Neural cell (in vitro differentiated cells): ENCODE data around the gene PAK5. TPM values are rescaled to one million over a fixed set of nuclear protein-coding genes. Genes with fewer than 3 reads are reported as not detected.

Experiments used
- H2AFZ ChIP-seq: fragments of 200-600, 300-800 bp; sonication (generic), shearing (Covaris generic); 2 replicates; pipeline ENCODE4 v1.6.0; 2014; ENCODE audit warnings: low read depth, mild to moderate bottlenecking, antibody characterized with exemption, low read length, moderate library complexity
- H3F3A ChIP-seq: fragments of 200-600 bp; shearing (Covaris generic); 2 replicates; pipeline ENCODE4 v1.6.1; 2016; ENCODE audit warnings: mild to moderate bottlenecking, moderate library complexity, mixed read lengths, antibody characterized with exemption, low read length; ENCODE audit not compliant: insufficient read depth, poor library complexity, severe bottlenecking
- H3K27ac ChIP-seq: fragments of 200-600, 300-800 bp; sonication (generic), shearing (Covaris generic); 2 replicates; pipeline ENCODE4 v1.5.1; 2014; ENCODE audit warnings: mild to moderate bottlenecking, low read length, moderate library complexity
- H3K27me3 ChIP-seq: fragments of 300-800, 200-600 bp; sonication (generic), shearing (Covaris generic); 2 replicates; pipeline ENCODE4 v1.6.0; 2014; ENCODE audit warnings: mild to moderate bottlenecking, low read depth, low read length, moderate library complexity; ENCODE audit not compliant: insufficient read depth
- H3K36me3 ChIP-seq: fragments of 300-800, 200-600 bp; sonication (generic), shearing (Covaris generic); 2 replicates; pipeline ENCODE4 v1.5.1; 2014; ENCODE audit warnings: mild to moderate bottlenecking, antibody characterized with exemption, low read length, moderate library complexity; ENCODE audit not compliant: insufficient read depth
- H3K4me2 ChIP-seq: fragments of 300-800, 200-600 bp; sonication (generic), shearing (Covaris generic); 2 replicates; pipeline ENCODE4 v1.6.0; 2014; ENCODE audit warnings: mild to moderate bottlenecking, low read length
- H3K4me3 ChIP-seq: fragments of 300-800, 200-600 bp; sonication (generic), shearing (Covaris generic); 2 replicates; pipeline ENCODE4 v1.5.1; 2014; ENCODE audit warnings: mild to moderate bottlenecking, low read length, moderate library complexity
- H3K79me2 ChIP-seq: fragments of 200-600 bp; shearing (Covaris generic); replicated peaks from 2 replicates; pipeline ENCODE4 v1.6.0; 2014; ENCODE audit warnings: mild to moderate bottlenecking, low read length, moderate library complexity; ENCODE audit not compliant: insufficient read depth
- H3K9ac ChIP-seq: fragments of 300-800, 200-600 bp; sonication (generic), shearing (Covaris generic); 2 replicates; pipeline ENCODE4 v1.6.1; 2016; ENCODE audit warnings: mild to moderate bottlenecking, low read length, mixed read lengths
- H3K9me2 ChIP-seq: fragments of 200-600 bp; shearing (Covaris generic); 2 replicates; pipeline ENCODE4 v1.6.1; 2016; ENCODE audit warnings: mild to moderate bottlenecking, low read length, mixed read lengths; ENCODE audit not compliant: insufficient read depth
- H3K9me3 ChIP-seq: fragments of 200-600, 300-800 bp; sonication (generic), shearing (Covaris generic); 2 replicates; pipeline ENCODE4 v1.6.1; 2016; ENCODE audit warnings: mild to moderate bottlenecking, mixed run types, low read length, moderate library complexity, mixed read lengths
- H4K20me1 ChIP-seq: fragments of 200-600 bp; shearing (Covaris generic); 2 replicates; pipeline ENCODE4 v1.6.1; 2016; ENCODE audit warnings: mild to moderate bottlenecking, mixed run types; ENCODE audit not compliant: insufficient read depth
- EP300 ChIP-seq: fragments of 450-650 bp; conservative IDR thresholded peaks from 2 replicates; pipeline ENCODE4 v1.6.1; 2014; ENCODE audit warnings: antibody characterized with exemption, mild to moderate bottlenecking, moderate library complexity; ENCODE audit not compliant: poor library complexity, severe bottlenecking
- EZH2 ChIP-seq: fragments of 200-600, 300-800 bp; shearing (Covaris generic), sonication (generic); IDR thresholded peaks from 2 replicates; pipeline ENCODE4 v1.6.1; 2014; ENCODE audit warnings: antibody characterized with exemption, low read length, borderline replicate concordance, mild to moderate bottlenecking; ENCODE audit not compliant: insufficient read depth, poor library complexity, severe bottlenecking
- MXI1 ChIP-seq: fragments of 450-650 bp; conservative IDR thresholded peaks from 2 replicates; pipeline ENCODE4 v1.6.1; 2014; ENCODE audit warnings: antibody characterized with exemption, mild to moderate bottlenecking; ENCODE audit not compliant: poor library complexity, severe bottlenecking
- POLR2AphosphoS5 ChIP-seq: IDR thresholded peaks from 2 replicates; pipeline ENCODE4 v1.6.1; 2012
- RAD21 ChIP-seq: fragments of 450-650 bp; conservative IDR thresholded peaks from 2 replicates; pipeline ENCODE4 v1.6.1; 2014; ENCODE audit warnings: antibody characterized with exemption, mild to moderate bottlenecking, moderate library complexity
- SMC3 ChIP-seq: fragments of 450-650 bp; conservative IDR thresholded peaks from 2 replicates; pipeline ENCODE4 v1.6.1; 2014; ENCODE audit warnings: antibody characterized with exemption, mild to moderate bottlenecking, moderate library complexity; ENCODE audit not compliant: poor library complexity
- TAF1 ChIP-seq: IDR thresholded peaks from 2 replicates; pipeline ENCODE4 v1.6.1; 2012; ENCODE audit warnings: low read depth
- polyA plus RNA-seq: library from polyadenylated mRNA; depleted of rRNA; stranded (reverse); fragments of >200 nt; gene quantifications from 2 replicates; pipeline ENCODE4 v1.2.3, GENCODE V29; 2014
- TF ChIP-seq, protein P1 (sequence below): IDR thresholded peaks from 2 replicates; pipeline ENCODE4 v1.6.1; 2012; ENCODE audit warnings: borderline replicate concordance
- TF ChIP-seq, protein P2 (sequence below): fragments of 450-650 bp; IDR thresholded peaks from 2 replicates; pipeline ENCODE4 v1.5.1; 2014; ENCODE audit warnings: antibody characterized with exemption, mild to moderate bottlenecking, moderate library complexity; ENCODE audit not compliant: poor library complexity, severe bottlenecking

The PAK5 gene
- polyA plus RNA-seq, 1 donor from 2014 or later = 48.3 TPM

DNA sequence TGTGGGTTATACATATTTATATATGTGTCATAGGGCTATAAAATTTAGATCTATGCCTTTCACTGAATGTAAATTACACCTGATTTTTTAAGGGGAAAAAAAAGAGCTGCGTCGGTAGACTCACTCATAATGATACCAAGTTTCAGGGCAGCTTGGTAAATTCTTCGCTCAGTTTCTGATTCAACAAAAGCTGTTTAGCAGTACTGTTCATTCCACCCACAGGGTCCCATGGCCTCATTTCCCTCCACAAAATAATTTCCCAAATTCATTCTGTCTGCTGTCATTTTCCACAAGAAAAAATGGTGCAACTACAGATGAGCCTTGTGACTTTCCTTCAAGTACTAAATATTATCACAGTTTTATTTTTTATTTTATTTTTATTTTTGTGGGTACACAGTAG is 63.7 kb downstream of the PAK5 start:
- no peaks in the 10 kb centered on the region for H3K27me3 ChIP-seq

DNA sequence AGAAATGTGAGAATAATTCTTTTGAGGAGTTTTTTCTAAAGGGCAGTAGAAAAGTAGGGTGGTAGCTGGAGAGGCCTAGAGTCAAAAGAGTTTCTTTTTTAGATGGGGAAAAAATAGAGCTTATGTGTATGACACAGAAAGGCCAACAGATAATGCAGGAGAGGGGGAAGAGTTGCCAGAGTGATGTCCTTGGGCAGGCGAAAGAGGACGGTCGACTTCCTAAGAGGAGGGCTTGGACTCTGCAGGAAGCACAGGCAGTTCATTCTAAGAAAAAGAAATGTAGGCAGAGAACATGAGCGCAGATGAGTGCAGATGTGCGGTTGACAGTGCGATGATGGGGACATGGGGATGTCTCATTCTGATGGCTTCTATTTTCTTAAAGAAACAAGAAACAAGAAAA is 68.9 kb downstream of the PAK5 start:
- no peaks in the 10 kb centered on the region for H3K79me2 ChIP-seq
- H3K9me2 ChIP-seq = no peaks in the 10 kb centered on the region
- H4K20me1 ChIP-seq = no peaks in the 10 kb centered on the region
- H3K4me3 ChIP-seq = no peak overlapping the region
- H3F3A ChIP-seq = no peaks in the 10 kb centered on the region
- H3K36me3 ChIP-seq = no peaks in the 10 kb centered on the region
- no peaks in the 10 kb centered on the region for H3K9me3 ChIP-seq
- H3K4me2 ChIP-seq = no peak overlapping the region
- no peaks in the 10 kb centered on the region for H3K27me3 ChIP-seq
- no peak overlapping the region for H3K27ac ChIP-seq
- TF ChIP-seq MXI1 (no peak), EP300 (no peak), EZH2 (no peak), TAF1 (no peak), SMC3 (no peak), RAD21 (no peak)
- TF ChIP-seq, protein P1, sequence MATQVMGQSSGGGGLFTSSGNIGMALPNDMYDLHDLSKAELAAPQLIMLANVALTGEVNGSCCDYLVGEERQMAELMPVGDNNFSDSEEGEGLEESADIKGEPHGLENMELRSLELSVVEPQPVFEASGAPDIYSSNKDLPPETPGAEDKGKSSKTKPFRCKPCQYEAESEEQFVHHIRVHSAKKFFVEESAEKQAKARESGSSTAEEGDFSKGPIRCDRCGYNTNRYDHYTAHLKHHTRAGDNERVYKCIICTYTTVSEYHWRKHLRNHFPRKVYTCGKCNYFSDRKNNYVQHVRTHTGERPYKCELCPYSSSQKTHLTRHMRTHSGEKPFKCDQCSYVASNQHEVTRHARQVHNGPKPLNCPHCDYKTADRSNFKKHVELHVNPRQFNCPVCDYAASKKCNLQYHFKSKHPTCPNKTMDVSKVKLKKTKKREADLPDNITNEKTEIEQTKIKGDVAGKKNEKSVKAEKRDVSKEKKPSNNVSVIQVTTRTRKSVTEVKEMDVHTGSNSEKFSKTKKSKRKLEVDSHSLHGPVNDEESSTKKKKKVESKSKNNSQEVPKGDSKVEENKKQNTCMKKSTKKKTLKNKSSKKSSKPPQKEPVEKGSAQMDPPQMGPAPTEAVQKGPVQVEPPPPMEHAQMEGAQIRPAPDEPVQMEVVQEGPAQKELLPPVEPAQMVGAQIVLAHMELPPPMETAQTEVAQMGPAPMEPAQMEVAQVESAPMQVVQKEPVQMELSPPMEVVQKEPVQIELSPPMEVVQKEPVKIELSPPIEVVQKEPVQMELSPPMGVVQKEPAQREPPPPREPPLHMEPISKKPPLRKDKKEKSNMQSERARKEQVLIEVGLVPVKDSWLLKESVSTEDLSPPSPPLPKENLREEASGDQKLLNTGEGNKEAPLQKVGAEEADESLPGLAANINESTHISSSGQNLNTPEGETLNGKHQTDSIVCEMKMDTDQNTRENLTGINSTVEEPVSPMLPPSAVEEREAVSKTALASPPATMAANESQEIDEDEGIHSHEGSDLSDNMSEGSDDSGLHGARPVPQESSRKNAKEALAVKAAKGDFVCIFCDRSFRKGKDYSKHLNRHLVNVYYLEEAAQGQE = no peak
- TF ChIP-seq, protein P2, sequence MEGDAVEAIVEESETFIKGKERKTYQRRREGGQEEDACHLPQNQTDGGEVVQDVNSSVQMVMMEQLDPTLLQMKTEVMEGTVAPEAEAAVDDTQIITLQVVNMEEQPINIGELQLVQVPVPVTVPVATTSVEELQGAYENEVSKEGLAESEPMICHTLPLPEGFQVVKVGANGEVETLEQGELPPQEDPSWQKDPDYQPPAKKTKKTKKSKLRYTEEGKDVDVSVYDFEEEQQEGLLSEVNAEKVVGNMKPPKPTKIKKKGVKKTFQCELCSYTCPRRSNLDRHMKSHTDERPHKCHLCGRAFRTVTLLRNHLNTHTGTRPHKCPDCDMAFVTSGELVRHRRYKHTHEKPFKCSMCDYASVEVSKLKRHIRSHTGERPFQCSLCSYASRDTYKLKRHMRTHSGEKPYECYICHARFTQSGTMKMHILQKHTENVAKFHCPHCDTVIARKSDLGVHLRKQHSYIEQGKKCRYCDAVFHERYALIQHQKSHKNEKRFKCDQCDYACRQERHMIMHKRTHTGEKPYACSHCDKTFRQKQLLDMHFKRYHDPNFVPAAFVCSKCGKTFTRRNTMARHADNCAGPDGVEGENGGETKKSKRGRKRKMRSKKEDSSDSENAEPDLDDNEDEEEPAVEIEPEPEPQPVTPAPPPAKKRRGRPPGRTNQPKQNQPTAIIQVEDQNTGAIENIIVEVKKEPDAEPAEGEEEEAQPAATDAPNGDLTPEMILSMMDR = no peak
- H3K9ac ChIP-seq = no peak overlapping the region
- no peak overlapping the region for H2AFZ ChIP-seq

More for the DNA sequence above, 63.7 kb downstream of the PAK5 start:
- no peak overlapping the region for H3K9ac ChIP-seq
- no peaks in the 10 kb centered on the region for H3F3A ChIP-seq
- H3K9me2 ChIP-seq = no peaks in the 10 kb centered on the region
- H3K4me2 ChIP-seq = no peak overlapping the region
- H4K20me1 ChIP-seq = no peaks in the 10 kb centered on the region
- H2AFZ ChIP-seq = no peak overlapping the region
- no peaks in the 10 kb centered on the region for H3K79me2 ChIP-seq
- H3K9me3 ChIP-seq = no peaks in the 10 kb centered on the region
- H3K27ac ChIP-seq = no peak overlapping the region
- no peaks in the 10 kb centered on the region for H3K36me3 ChIP-seq
- TF ChIP-seq, protein P2 = no peak
- TF ChIP-seq, protein P1 = no peak
- no peak for TF ChIP-seq EP300
- no peak for TF ChIP-seq TAF1
- no peak for TF ChIP-seq MXI1
- no peak for TF ChIP-seq RAD21
- TF ChIP-seq EZH2 = no peak
- no peak for TF ChIP-seq POLR2AphosphoS5
- no peak for TF ChIP-seq SMC3
- H3K4me3 ChIP-seq = no peak overlapping the region
